IMR-90 (cell line): ENCODE measurements around the gene BRAP. TPM values are rescaled to one million over a fixed set of nuclear protein-coding genes. Genes with fewer than 3 reads are reported as not detected.
"Not testable (repeated sequence)": the region's sequence is repeated elsewhere in the genome, so short reads cannot be mapped to it uniquely, and the experiment has no call there.

Experiments
- ATAC-seq: fragments of 200-7000 bp; cut with Tn5 transposase; 2 replicates; pipeline ENCODE4 v1.9.1; 2020; ENCODE audit warnings: low read depth, mild to moderate bottlenecking, moderate library complexity
- BruUV-seq: library from RNA; stranded (reverse); fragments of 400-500 nt; replicated peaks from 2 replicates; lab custom pipeline; 2021; lab: Mats Ljungman, UMichigan
- CTCF ChIA-PET: fragments of 300-600 bp; formaldehyde crosslinking; extraction: SDS; loops from one replicate; lab custom pipeline; 2021; ENCODE audit warnings: antibody characterized with exemption; lab: Yijun Ruan, JAX
- POLR2A ChIA-PET: fragments of 300-600 bp; sonication (Branson Sonifier 250); formaldehyde crosslinking; loops from one replicate; lab custom pipeline; 2022; ENCODE audit warnings: antibody characterized with exemption; ENCODE audit not compliant: unreplicated experiment; lab: Charles Lee
- DNase-seq: peaks from one replicate; pipeline ENCODE4 v3.0.0; 2013
- H2AFZ ChIP-seq: replicated peaks from 2 replicates; pipeline ENCODE3; 2013; ENCODE audit warnings: low read length, mild to moderate bottlenecking; ENCODE audit not compliant: poor library complexity
- H2AK5ac ChIP-seq: 2 replicates; pipeline ENCODE4 v1.6.1; 2013; ENCODE audit warnings: low read depth, low read length, inconsistent platforms
- H2AK9ac ChIP-seq: replicated peaks from 2 replicates; pipeline ENCODE3; 2013; ENCODE audit warnings: mild to moderate bottlenecking, low read depth, low read length, moderate library complexity; ENCODE audit not compliant: poor library complexity
- H2BK120ac ChIP-seq: 2 replicates; pipeline ENCODE4 v1.6.1; 2013; ENCODE audit warnings: low read depth, low read length, inconsistent platforms
- H2BK15ac ChIP-seq: 3 replicates; pipeline ENCODE4 v1.6.1; 2013; ENCODE audit warnings: low read depth, low read length, inconsistent platforms
- H2BK20ac ChIP-seq: 2 replicates; pipeline ENCODE4 v1.6.1; 2013; ENCODE audit warnings: low read depth, mild to moderate bottlenecking, inconsistent platforms, low read length, moderate library complexity
- H2BK5ac ChIP-seq: 2 replicates; pipeline ENCODE4 v1.6.1; 2013; ENCODE audit warnings: mild to moderate bottlenecking, low read depth, low read length, inconsistent platforms; ENCODE audit not compliant: poor library complexity, severe bottlenecking
- H3K14ac ChIP-seq: replicated peaks from 2 replicates; pipeline ENCODE4 v1.6.1; 2013; ENCODE audit warnings: low read depth, low read length, inconsistent platforms
- H3K18ac ChIP-seq: 2 replicates; pipeline ENCODE4 v1.6.1; 2013; ENCODE audit warnings: low read depth, low read length, control low read depth
- H3K23ac ChIP-seq: 2 replicates; pipeline ENCODE4 v1.6.1; 2013; ENCODE audit warnings: low read depth, low read length, inconsistent platforms
- H3K27ac ChIP-seq: 2 replicates; pipeline ENCODE4 v1.5.1; 2013; ENCODE audit warnings: mild to moderate bottlenecking, control low read depth, low read length; ENCODE audit not compliant: insufficient read depth
- H3K27me3 ChIP-seq: 2 replicates; pipeline ENCODE4 v1.6.1; 2013; ENCODE audit warnings: low read length; ENCODE audit not compliant: control insufficient read depth, insufficient read depth
- H3K36me3 ChIP-seq: 2 replicates; pipeline ENCODE4 v1.6.1; 2013; ENCODE audit warnings: low read length, mixed read lengths; ENCODE audit not compliant: control insufficient read depth, insufficient read depth
- H3K4ac ChIP-seq: 2 replicates; pipeline ENCODE4 v1.6.1; 2013; ENCODE audit warnings: low read depth, low read length, inconsistent platforms
- H3K4me1 ChIP-seq: 2 replicates; pipeline ENCODE4 v1.6.1; 2013; ENCODE audit warnings: low read length, mixed read lengths; ENCODE audit not compliant: control insufficient read depth, insufficient read depth
- H3K4me2 ChIP-seq: 2 replicates; pipeline ENCODE4 v1.6.1; 2013; ENCODE audit warnings: low read depth, mild to moderate bottlenecking, control low read depth, low read length, moderate library complexity
- H3K4me3 ChIP-seq: 2 replicates; pipeline ENCODE4 v1.5.1; 2013; ENCODE audit warnings: low read depth, mild to moderate bottlenecking, control low read depth, low read length, moderate library complexity; ENCODE audit not compliant: insufficient read depth
- H3K56ac ChIP-seq: 2 replicates; pipeline ENCODE4 v1.6.1; 2013; ENCODE audit warnings: low read length, inconsistent platforms; ENCODE audit not compliant: insufficient read depth; ENCODE audit errors: extremely low read depth
- H3K79me1 ChIP-seq, 2 experiments: 2 replicates each; pipeline ENCODE4 v1.6.1; 2013; ENCODE audit warnings: low read length in 2 of 2, inconsistent platforms in 1 of 2, low read depth in 1 of 2
- H3K9ac ChIP-seq: 2 replicates; pipeline ENCODE4 v1.6.1; 2013; ENCODE audit warnings: low read depth, low read length, control low read depth
- H3K9me1 ChIP-seq: 2 replicates; pipeline ENCODE4 v1.6.1; 2013; ENCODE audit warnings: low read length, inconsistent platforms; ENCODE audit not compliant: insufficient read depth
- H3K9me3 ChIP-seq: 2 replicates; pipeline ENCODE4 v1.6.1; 2013; ENCODE audit warnings: low read length; ENCODE audit not compliant: control insufficient read depth, insufficient read depth
- H4K20me1 ChIP-seq: 2 replicates; pipeline ENCODE4 v1.6.1; 2013; ENCODE audit warnings: low read length, inconsistent platforms; ENCODE audit not compliant: insufficient read depth
- H4K5ac ChIP-seq: 2 replicates; pipeline ENCODE4 v1.6.1; 2013; ENCODE audit warnings: mild to moderate bottlenecking, low read depth, low read length, control low read depth
- H4K8ac ChIP-seq, 2 experiments: 2 replicates each; pipeline ENCODE4 v1.6.1; 2013; ENCODE audit warnings: low read depth in 2 of 2, low read length in 2 of 2, control low read depth in 1 of 2, inconsistent platforms in 1 of 2
- H4K91ac ChIP-seq: 2 replicates; pipeline ENCODE4 v1.6.1; 2013; ENCODE audit warnings: low read depth, low read length, inconsistent platforms; ENCODE audit not compliant: insufficient read depth
- MXI1 ChIP-seq: IDR thresholded peaks from 2 replicates; pipeline ENCODE4 v1.6.1; 2012; ENCODE audit warnings: low read depth, mild to moderate bottlenecking, low read length, moderate library complexity, borderline replicate concordance
- WGBS, 2 experiments: methylation state at CpG; one replicate each; pipeline versions ENCODE4 v1.1.5 to v1.1.7; 2013; ENCODE audit warnings: missing lambda C conversion rate in 2 of 2; ENCODE audit not compliant: insufficient read length in 1 of 2; ENCODE audit errors: extremely low coverage in 2 of 2; 5-methylcytosine and 5-hydroxymethylcytosine counted together
- dilution Hi-C: fragments of 300-500 bp; cut with HindIII; formaldehyde crosslinking; loops from one replicate; pipeline ENCODE4 v1.14.3; 2018; ENCODE audit warnings: low sequenced_read_pairs; ENCODE audit not compliant: unreplicated experiment
- in situ Hi-C: fragments of 300-500 bp; cut with MboI; formaldehyde crosslinking; loops from 3 replicates; pipeline ENCODE4 v1.14.3; 2019; ENCODE audit warnings: low sequenced_read_pairs, inconsistent platforms, mixed read lengths
- intact Hi-C: fragments of 100-400 bp; cut with micrococcal nuclease; formaldehyde crosslinking; loops from 2 replicates; pipeline ENCODE4 v1.10.0; 2022
- polyA plus RNA-seq, 3 experiments: library from polyadenylated mRNA; depleted of rRNA; stranded (reverse); fragments of >200 nt; gene quantifications; 2 replicates each; pipeline ENCODE4 v1.2.3, GENCODE V29; 2012; ENCODE audit warnings: low replicate concordance in 1 of 3
- total RNA-seq: library from RNA; depleted of rRNA; stranded (reverse); fragments of >200 nt; gene quantifications from 2 replicates; pipeline ENCODE4 v1.2.3, GENCODE V29; 2012

The BRAP gene
- total and polyA plus RNA-seq, 2 of the 4 experiments (the other 2 are of a cell fraction): 10.3 to 17.2 TPM

DNA sequence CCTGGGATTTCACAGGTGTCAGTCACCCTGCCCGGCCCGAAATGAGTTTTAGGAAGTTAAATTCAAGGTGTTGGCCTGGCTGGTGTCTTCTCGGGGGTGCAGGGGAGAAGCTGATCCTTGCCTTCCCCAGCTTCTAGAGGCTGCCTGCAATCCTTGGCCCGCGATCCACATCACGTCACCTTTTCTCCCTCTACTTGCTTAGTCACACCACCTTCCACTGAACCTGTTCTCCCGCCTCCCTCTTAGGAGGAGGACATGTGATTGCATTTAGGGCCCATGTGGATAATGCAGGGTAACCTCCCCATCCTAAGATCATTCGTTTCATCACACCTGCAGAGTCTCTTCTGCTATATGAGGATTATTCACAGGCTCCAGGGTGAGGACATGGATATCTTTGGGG lies 61.2 kb downstream of the BRAP start:
- Histone ChIP-seq H3K79me1 (no peaks in the 10 kb centered on the region), H2BK120ac (no peak overlapping the region; the same call in 1 of the 2 replicates), H3K14ac (no peak overlapping the region), H2BK20ac (no peak overlapping the region), H3K23ac (no peak overlapping the region), H2AFZ (no peak overlapping the region), H3K27me3 (no peaks in the 10 kb centered on the region), H4K20me1 (no peaks in the 10 kb centered on the region), H4K8ac (no peak overlapping the region), H4K91ac (no peak overlapping the region), H3K56ac (no peak overlapping the region), H3K9ac (no peak overlapping the region), H3K18ac (no peak overlapping the region), H3K36me3 (no peaks in the 10 kb centered on the region), H3K4ac (no peak overlapping the region), H2AK5ac (no peak overlapping the region), H3K27ac (no peak overlapping the region), H3K4me1 (peaks cover 1% of the 10 kb centered on the region; the same call in 1 of the 2 replicates), H4K5ac (no peak overlapping the region), H2BK5ac (no peak overlapping the region), H3K9me3 (no peaks in the 10 kb centered on the region), H2AK9ac (peak overlapping the region; percentile 24), H2BK15ac (no peak overlapping the region), H3K4me2 (no peak overlapping the region), H3K4me3 (no peak overlapping the region), H3K9me1 (no peaks in the 10 kb centered on the region)
- in situ Hi-C loops: no loop called here
- dilution Hi-C loops: no loop called here
- POLR2A ChIA-PET: no interaction called here
- intact Hi-C loops: no loop called here
- WGBS, 2 experiments: no CpG with 5 or more reads among the region's 8 CpGs
- CTCF ChIA-PET: no interaction called here
- ATAC-seq (no peak), DNase-seq (no peak)
- no peak for TF ChIP-seq MXI1
- no TSS peak for BruUV-seq

DNA sequence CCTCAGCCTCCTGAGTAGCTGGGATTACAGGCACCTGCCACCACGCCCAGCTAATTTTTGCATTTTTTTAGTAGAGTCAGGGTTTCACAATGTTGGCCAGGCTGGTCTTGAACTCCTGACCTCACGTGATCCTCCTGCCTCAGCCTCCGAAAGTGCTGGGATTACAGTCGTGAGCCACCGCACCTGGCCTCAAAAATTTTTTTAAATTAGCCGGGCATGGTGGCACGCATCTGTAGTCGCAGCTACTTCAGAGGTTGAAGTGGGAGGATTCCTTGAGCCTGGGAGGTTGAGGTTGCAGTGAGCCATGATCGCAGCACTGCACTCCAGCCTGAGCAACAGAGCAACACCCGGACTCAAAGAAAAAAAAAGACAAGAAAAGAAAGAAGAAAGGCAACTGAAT lies 67.9 kb downstream of the BRAP start:
- 100% methylated on average over 1 of the region's 10 CpGs; no CpG with 5 or more reads in 1 of the 2 experiments for WGBS, 2 experiments
- H3K4me3 ChIP-seq, H3K9me1 ChIP-seq, H3K4me2 ChIP-seq, CTCF ChIA-PET, H3K14ac ChIP-seq, H2BK5ac ChIP-seq, H2AFZ ChIP-seq, H4K5ac ChIP-seq, H3K23ac ChIP-seq, H3K18ac ChIP-seq, H3K56ac ChIP-seq, H2BK15ac ChIP-seq, H3K4ac ChIP-seq, dilution Hi-C loops, H2AK9ac ChIP-seq, H3K27ac ChIP-seq, H3K9ac ChIP-seq, BruUV-seq, in situ Hi-C loops, H3K36me3 ChIP-seq, DNase-seq, H4K91ac ChIP-seq, H3K79me1 ChIP-seq, ATAC-seq, H4K8ac ChIP-seq, POLR2A ChIA-PET, H3K4me1 ChIP-seq, H3K9me3 ChIP-seq, H2AK5ac ChIP-seq, H2BK20ac ChIP-seq, intact Hi-C loops, H3K27me3 ChIP-seq, H2BK120ac ChIP-seq, H4K20me1 ChIP-seq: not testable (repeated sequence)
